Kidney epithelial cell (primary cell): Measurements from ENCODE around the gene SLC25A45. TPM values are rescaled to one million over a fixed set of nuclear protein-coding genes. Genes with fewer than 3 reads are reported as not detected.
A peak's percentile ranks its signal among the peaks of the same experiment; 100 is the strongest.

Experiments used
- DNase-seq: peaks from one replicate; pipeline ENCODE4 v3.0.0-alpha.2; 2010; ENCODE audit warnings: low read depth
- H3K27me3 ChIP-seq: 2 replicates; pipeline ENCODE4 v1.6.0; 2011; ENCODE audit warnings: low read length; ENCODE audit not compliant: control insufficient read depth, insufficient read depth
- H3K36me3 ChIP-seq: 2 replicates; pipeline ENCODE4 v1.5.1; 2011; ENCODE audit warnings: low read length; ENCODE audit not compliant: control insufficient read depth, insufficient read depth
- H3K4me3 ChIP-seq: 2 replicates; pipeline ENCODE4 v1.5.1; 2011; ENCODE audit warnings: low read depth, mild to moderate bottlenecking, control low read depth, low read length
- CTCF ChIP-seq: IDR thresholded peaks from 2 replicates; pipeline ENCODE4 v1.5.1; 2011; ENCODE audit warnings: mild to moderate bottlenecking, moderate library complexity, low read length, control low read depth, inconsistent platforms; ENCODE audit not compliant: insufficient read depth, poor library complexity, severe bottlenecking
- total RNA-seq: library from RNA; depleted of rRNA; stranded (reverse); fragments of >200 nt; gene quantifications from 2 replicates; pipeline ENCODE4 v1.2.3, GENCODE V29; 2015

The SLC25A45 gene
- total RNA-seq, 1 donor from 2014 or later: 0.29 TPM

- TF ChIP-seq CTCF: no peak
- Histone ChIP-seq H3K4me3 (peak overlapping the region; percentile 94), H3K27me3 (no peaks in the 10 kb centered on the region), H3K36me3 (peaks cover 5% of the 10 kb centered on the region)
- DNase-seq: no peak
Measured at GRCh38 chr11:65424205-65425104, 42.0 kb upstream of the SLC25A45 start.

- peaks cover 5% of the 10 kb centered on the region for H3K36me3 ChIP-seq
- TF ChIP-seq CTCF: no peak
- H3K4me3 ChIP-seq: peak overlapping the region; percentile 94
- H3K27me3 ChIP-seq: no peaks in the 10 kb centered on the region
- DNase-seq: no peak
Measured at GRCh38 chr11:65423516-65424204, 41.2 kb upstream of the SLC25A45 start.

GRCh38 chr11:65422633-65423515 lies 40.4 kb upstream of the SLC25A45 start, which contains the start of gene NEAT1:
Gene NEAT1 (plus strand): TSS chr11:65422798.
- Histone ChIP-seq H3K36me3 (peaks cover 4% of the 10 kb centered on the region), H3K27me3 (no peaks in the 10 kb centered on the region), H3K4me3 (peak within 1 kb of the TSS; percentile 94)
- peak; percentile 70 for DNase-seq
- TF ChIP-seq CTCF: no peak

GRCh38 chr11:65421794-65422632 lies 39.6 kb upstream of the SLC25A45 start:
- TF ChIP-seq CTCF: no peak
- H3K36me3 ChIP-seq: no peaks in the 10 kb centered on the region
- DNase-seq: peak; percentile 70

More at GRCh38 chr11:65421794-65422632, 39.6 kb upstream of the SLC25A45 start:
- peak overlapping the region; percentile 94 for H3K4me3 ChIP-seq
- H3K27me3 ChIP-seq: no peaks in the 10 kb centered on the region
